HCT116 (cell line): Measurements from ENCODE around the gene MRPL58. TPM values are rescaled to one million over a fixed set of nuclear protein-coding genes. Genes with fewer than 3 reads are reported as not detected.

Experiments used
- ATAC-seq: fragments of 200-7000 bp; cut with Tn5 transposase; 2 replicates; pipeline ENCODE4 v1.9.1; 2020; ENCODE audit warnings: mild to moderate bottlenecking, moderate library complexity
- BruUV-seq: library from RNA; stranded (reverse); fragments of 400-500 nt; replicated peaks from 2 replicates; lab custom pipeline; 2021; lab: Mats Ljungman, UMichigan
- CTCF ChIA-PET: fragments of 300-600 bp; sonication (Branson Sonifier 250); formaldehyde crosslinking; loops from one replicate; lab custom pipeline; 2021; ENCODE audit warnings: antibody characterized with exemption; lab: Charles Lee
- POLR2A ChIA-PET: fragments of 300-600, 350-600 bp; sonication (Branson Sonifier 250); formaldehyde crosslinking; loops from one replicate; lab custom pipeline; 2021; ENCODE audit warnings: antibody characterized with exemption; lab: Charles Lee
- RAD21 ChIA-PET, 2 experiments: fragments of 300-600 bp; sonication (Branson Sonifier 250); formaldehyde crosslinking; loops; one replicate each; lab custom pipeline; 2023; ENCODE audit warnings: low total read pairs in 2 of 2; ENCODE audit not compliant: uncharacterized antibody in 2 of 2, unreplicated experiment in 2 of 2, low non-redundant PET in 1 of 2; lab: Charles Lee
- DNase-seq: peaks from one replicate; pipeline ENCODE4 v3.0.0-alpha.2; 2010; ENCODE audit warnings: low read depth, low spot score
- H2AFZ ChIP-seq: fragments of 200-600 bp; shearing (Covaris generic), sonication (generic); 2 replicates; pipeline ENCODE4 v1.6.1; 2017; ENCODE audit warnings: low read depth, mixed run types, mixed read lengths, antibody characterized with exemption, low read length; ENCODE audit not compliant: poor library complexity, severe bottlenecking
- H3K27ac ChIP-seq: 2 replicates; pipeline ENCODE4 v1.5.1; 2012; ENCODE audit warnings: low read depth, low read length
- H3K27me3 ChIP-seq: fragments of 200-600 bp; sonication (generic); 2 replicates; pipeline ENCODE4 v1.6.1; 2016; ENCODE audit warnings: mixed run types, low read length, mixed read lengths; ENCODE audit not compliant: insufficient read depth
- H3K36me3 ChIP-seq, 2 experiments: fragments of 200-500 bp in 1 of 2; fragments of 200-600 bp in 1 of 2; sonication (Bioruptor generic) in 1 of 2; sonication (generic) in 1 of 2; 2 replicates each; pipeline versions ENCODE4 v1.5.1 to v1.6.1; 2014 to 2016; ENCODE audit warnings: low read length in 2 of 2, inconsistent platforms in 1 of 2, mixed read lengths in 1 of 2, mixed run types in 1 of 2; ENCODE audit not compliant: insufficient read depth in 2 of 2, control insufficient read depth in 1 of 2
- H3K4me1 ChIP-seq, 2 experiments: fragments of 200-600 bp in 1 of 2; sonication (generic) in 1 of 2; 2 replicates each; pipeline versions ENCODE4 v1.5.1 to v1.6.1; 2012 to 2017; ENCODE audit warnings: low read length in 2 of 2, inconsistent platforms in 1 of 2, mild to moderate bottlenecking in 1 of 2, mixed read lengths in 1 of 2, mixed run types in 1 of 2, moderate library complexity in 1 of 2; ENCODE audit not compliant: insufficient read depth in 2 of 2, control insufficient read depth in 1 of 2
- H3K4me2 ChIP-seq: fragments of 200-600 bp; sonication (generic); 2 replicates; pipeline ENCODE4 v1.6.1; 2017; ENCODE audit warnings: mixed run types, low read length, mixed read lengths
- H3K4me3 ChIP-seq, 2 experiments: fragments of 200-600 bp in 1 of 2; sonication (generic) in 1 of 2; replicated peaks in 1 of 2; 2 replicates each; pipeline ENCODE4 v1.5.1; 2011 to 2016; ENCODE audit warnings: low read length in 2 of 2, control low read depth in 1 of 2, low read depth in 1 of 2, mild to moderate bottlenecking in 1 of 2, mixed read lengths in 1 of 2, mixed run types in 1 of 2
- H3K79me2 ChIP-seq: fragments of 200-600 bp; sonication (generic); 2 replicates; pipeline ENCODE4 v1.6.1; 2017; ENCODE audit warnings: mild to moderate bottlenecking, mixed run types, low read length, moderate library complexity, mixed read lengths; ENCODE audit not compliant: insufficient read depth
- H3K9ac ChIP-seq: fragments of 200-600 bp; sonication (generic); 2 replicates; pipeline ENCODE4 v1.6.1; 2016; ENCODE audit warnings: low read length, mixed read lengths
- H3K9me2 ChIP-seq: fragments of 200-600 bp; sonication (generic), shearing (Covaris generic); 2 replicates; pipeline ENCODE4 v1.6.1; 2017; ENCODE audit warnings: mixed run types, mild to moderate bottlenecking, moderate library complexity; ENCODE audit not compliant: insufficient read depth
- H3K9me3 ChIP-seq, 2 experiments: fragments of 200-500 bp in 1 of 2; fragments of 200-600 bp in 1 of 2; sonication (Bioruptor generic) in 1 of 2; sonication (generic) in 1 of 2; 2 replicates each; pipeline ENCODE4 v1.6.1; 2014 to 2017; ENCODE audit warnings: low read length in 2 of 2, mixed read lengths in 2 of 2, inconsistent platforms in 1 of 2, low read depth in 1 of 2, mild to moderate bottlenecking in 1 of 2, mixed run types in 1 of 2, moderate library complexity in 1 of 2; ENCODE audit not compliant: control insufficient read depth in 1 of 2, insufficient read depth in 1 of 2
- H4K20me1 ChIP-seq: fragments of 200-600 bp; sonication (generic), shearing (Covaris generic); 2 replicates; pipeline ENCODE4 v1.6.1; 2017; ENCODE audit warnings: mixed run types, mild to moderate bottlenecking, moderate library complexity; ENCODE audit not compliant: insufficient read depth
- CBX3 ChIP-seq: IDR thresholded peaks from 2 replicates; pipeline ENCODE4 v1.6.1; 2012; ENCODE audit warnings: low read depth
- CTCF ChIP-seq, 3 experiments: fragments of 200-600 bp in 1 of 3; sonication (generic) in 1 of 3; IDR thresholded peaks in 2 of 3; conservative IDR thresholded peaks in 1 of 3; 2 replicates each; pipeline ENCODE4 v1.5.1; 2012 to 2017; ENCODE audit warnings: low read depth in 2 of 3, low read length in 2 of 3, antibody characterized with exemption in 1 of 3, borderline replicate concordance in 1 of 3, control low read depth in 1 of 3, mild to moderate bottlenecking in 1 of 3, mixed read lengths in 1 of 3, mixed run types in 1 of 3, moderate library complexity in 1 of 3; ENCODE audit not compliant: insufficient read depth in 1 of 3
- ELF1 ChIP-seq: IDR thresholded peaks from 2 replicates; pipeline ENCODE4 v1.6.1; 2012; ENCODE audit warnings: low read depth, borderline replicate concordance
- JUND ChIP-seq: IDR thresholded peaks from 2 replicates; pipeline ENCODE4 v1.6.1; 2012
- POLR2AphosphoS5 ChIP-seq: IDR thresholded peaks from 2 replicates; pipeline ENCODE4 v1.6.1; 2011; ENCODE audit warnings: mild to moderate bottlenecking, low read depth, low read length, moderate library complexity
- RAD21 ChIP-seq: IDR thresholded peaks from 2 replicates; pipeline ENCODE4 v1.6.1; 2012; ENCODE audit warnings: low read depth, mild to moderate bottlenecking
- SIN3A ChIP-seq: IDR thresholded peaks from 2 replicates; pipeline ENCODE4 v1.6.1; 2012; ENCODE audit warnings: low read depth
- SP1 ChIP-seq: IDR thresholded peaks from 2 replicates; pipeline ENCODE4 v1.6.1; 2012; ENCODE audit warnings: low read depth
- TCF7L2 ChIP-seq: IDR thresholded peaks from 2 replicates; pipeline ENCODE4 v1.7.0; 2011; ENCODE audit warnings: borderline replicate concordance, inconsistent platforms; ENCODE audit not compliant: insufficient read depth, insufficient read length; ENCODE audit errors: extremely low read depth
- ZNF274 ChIP-seq: fragments of 200-500 bp; sonication (Bioruptor generic); IDR thresholded peaks from 2 replicates; pipeline ENCODE4 v1.6.1; 2014; ENCODE audit warnings: mild to moderate bottlenecking, low read depth, low read length, inconsistent platforms
- intact Hi-C: fragments of 100-400 bp; cut with micrococcal nuclease; formaldehyde crosslinking; loops from 2 replicates; pipeline ENCODE4 v1.10.0; 2022
- total RNA-seq: library from RNA; stranded (reverse); gene quantifications from one replicate; pipeline ENCODE4 v1.2.1, GENCODE V29; 2021; ENCODE audit not compliant: unreplicated experiment
- TF ChIP-seq, protein P1 (sequence below): IDR thresholded peaks from 2 replicates; pipeline ENCODE4 v1.6.1; 2011; ENCODE audit warnings: mild to moderate bottlenecking, low read length, moderate library complexity; ENCODE audit not compliant: insufficient replicate concordance; ENCODE audit errors: extremely low read depth

MRPL58 gene
- total RNA-seq, 1 experiment from 2014 or later: 80.5 TPM

DNA sequence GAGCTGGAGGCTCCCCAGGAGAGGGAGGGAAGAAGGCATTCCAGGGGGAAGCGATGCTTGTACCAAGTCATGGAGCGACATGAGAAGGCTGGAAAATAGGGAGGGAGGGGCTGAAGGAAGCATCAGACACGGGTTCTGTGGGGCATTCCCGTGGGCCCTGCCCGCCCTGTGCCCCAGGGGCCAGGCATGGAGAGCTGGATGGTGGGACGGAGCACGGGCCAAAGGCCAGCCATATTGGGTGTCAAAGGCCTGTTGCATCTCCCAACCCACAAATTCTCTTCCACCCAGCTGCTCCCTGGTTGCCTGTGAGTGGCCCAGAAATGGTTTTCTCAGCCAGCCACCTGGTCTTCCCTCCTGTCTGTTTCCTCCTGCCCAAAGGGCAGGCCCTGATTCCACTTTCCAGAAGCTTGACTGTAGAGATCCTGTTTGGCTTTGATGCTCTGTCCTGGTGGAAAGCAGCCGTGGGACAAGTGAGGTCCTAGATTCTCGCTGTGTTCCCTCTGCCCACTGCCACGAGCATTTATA is 21.8 kb upstream of the MRPL58 start:
- ChIA-PET CTCF (interaction anchor here (1.0 to 4.0 kb wide), 2 partner anchors 29 to 211 kb away, joined by 3 to 16 read pairs; no protein-coding TSS in a partner anchor), POLR2A (interaction anchor here (0.8 to 1.2 kb wide), 2 partner anchors 20 to 21 kb away, joined by 3 to 4 read pairs; no protein-coding TSS in a partner anchor), RAD21 (no interaction called here)
- Histone ChIP-seq H3K9me3 (no peaks in the 10 kb centered on the region), H3K9me2 (no peaks in the 10 kb centered on the region), H3K4me2 (peak overlapping the region; percentile 28), H3K36me3 (no peaks in the 10 kb centered on the region), H3K4me3 (no peak overlapping the region), H3K4me1 (peaks cover 45 to 56% of the 10 kb centered on the region in 2 experiments), H4K20me1 (no peaks in the 10 kb centered on the region), H2AFZ (no peak overlapping the region), H3K9ac (0 out of 2 replicates have a peak overlapping the region, but pooled peaks have one; percentile 6), H3K79me2 (peaks cover 32% of the 10 kb centered on the region; the same call in 1 of the 2 replicates), H3K27ac (peak overlapping the region; percentile 74), H3K27me3 (no peaks in the 10 kb centered on the region)
- BruUV-seq: no TSS peak
- ATAC-seq: no peak
- intact Hi-C loops: no loop called here
- DNase-seq: no peak
- no peak for TF ChIP-seq ZNF274
- TF ChIP-seq RAD21: no peak
- TF ChIP-seq ELF1: no peak
- no peak for TF ChIP-seq CBX3
- TF ChIP-seq JUND: no peak
- TF ChIP-seq TCF7L2: no peak
- TF ChIP-seq SP1: no peak
- no peak for TF ChIP-seq CTCF (IDR thresholded peaks at IDR 0.05 in 2 of 3, conservative IDR thresholded peaks at IDR 0.05 in 1 of 3; ENCODE audit: borderline replicate concordance in 1 of 3, insufficient read depth in 1 of 3, low read depth in 2 of 3, low read length in 2 of 3)
- TF ChIP-seq, protein P1, sequence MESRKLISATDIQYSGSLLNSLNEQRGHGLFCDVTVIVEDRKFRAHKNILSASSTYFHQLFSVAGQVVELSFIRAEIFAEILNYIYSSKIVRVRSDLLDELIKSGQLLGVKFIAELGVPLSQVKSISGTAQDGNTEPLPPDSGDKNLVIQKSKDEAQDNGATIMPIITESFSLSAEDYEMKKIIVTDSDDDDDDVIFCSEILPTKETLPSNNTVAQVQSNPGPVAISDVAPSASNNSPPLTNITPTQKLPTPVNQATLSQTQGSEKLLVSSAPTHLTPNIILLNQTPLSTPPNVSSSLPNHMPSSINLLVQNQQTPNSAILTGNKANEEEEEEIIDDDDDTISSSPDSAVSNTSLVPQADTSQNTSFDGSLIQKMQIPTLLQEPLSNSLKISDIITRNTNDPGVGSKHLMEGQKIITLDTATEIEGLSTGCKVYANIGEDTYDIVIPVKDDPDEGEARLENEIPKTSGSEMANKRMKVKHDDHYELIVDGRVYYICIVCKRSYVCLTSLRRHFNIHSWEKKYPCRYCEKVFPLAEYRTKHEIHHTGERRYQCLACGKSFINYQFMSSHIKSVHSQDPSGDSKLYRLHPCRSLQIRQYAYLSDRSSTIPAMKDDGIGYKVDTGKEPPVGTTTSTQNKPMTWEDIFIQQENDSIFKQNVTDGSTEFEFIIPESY: no peak
- TF ChIP-seq SIN3A: no peak
- TF ChIP-seq POLR2AphosphoS5: no peak
